ENCODE data around the gene YWHAE.
"Not testable (repeated sequence)": the region's sequence is repeated elsewhere in the genome, so short reads cannot be mapped to it uniquely, and the experiment has no call there.

YWHAE gene

GRCh38 chr17:1373707-1374237, 26.2 kb downstream of the YWHAE start:
- no peak for DNase-seq

GRCh38 chr17:1372618-1373017, 27.4 kb downstream of the YWHAE start:
- no peak for DNase-seq

- DNase-seq: no peak
Measured at GRCh38 chr17:1371893-1372590, 28.0 kb downstream of the YWHAE start.

GRCh38 chr17:1368588-1368987, 31.4 kb downstream of the YWHAE start:
- no peak for DNase-seq

- no peak for DNase-seq
Measured at GRCh38 chr17:1367351-1367745, 32.7 kb downstream of the YWHAE start.

- no peak for DNase-seq
Measured at GRCh38 chr17:1366234-1366633, 33.8 kb downstream of the YWHAE start.

GRCh38 chr17:1365445-1366039, 34.5 kb downstream of the YWHAE start:
- DNase-seq: peak; percentile 66

GRCh38 chr17:1362964-1363363, 37.1 kb downstream of the YWHAE start:
- no peak for DNase-seq

GRCh38 chr17:1362065-1362848, 37.8 kb downstream of the YWHAE start:
- peak; percentile 44 for DNase-seq

GRCh38 chr17:1360975-1361374, 39.0 kb downstream of the YWHAE start:
- peak; percentile 35 for DNase-seq

- DNase-seq: not testable (repeated sequence)
Measured at GRCh38 chr17:1360315-1360714, 39.7 kb downstream of the YWHAE start.

GRCh38 chr17:1354030-1354429, 46.0 kb downstream of the YWHAE start:
- no peak for DNase-seq

- DNase-seq: not testable (repeated sequence)
Measured at GRCh38 chr17:1352530-1352929, 47.5 kb downstream of the YWHAE start.

GRCh38 chr17:1351971-1352370, 48.1 kb downstream of the YWHAE start:
- no peak for DNase-seq

- DNase-seq: no peak
Measured at GRCh38 chr17:1351275-1351674, 48.7 kb downstream of the YWHAE start.

- no peak for DNase-seq
Measured at GRCh38 chr17:1347589-1348323, 52.3 kb downstream of the YWHAE start.

- no peak for DNase-seq
Measured at GRCh38 chr17:1344521-1344920, 55.5 kb downstream of the YWHAE start.

GRCh38 chr17:1343554-1343953, 56.5 kb downstream of the YWHAE start:
- no peak for DNase-seq

- no peak for DNase-seq
Measured at GRCh38 chr17:1340371-1340770, 59.7 kb downstream of the YWHAE start.

GRCh38 chr17:1331708-1332107, 68.3 kb downstream of the YWHAE start:
- DNase-seq: peak; percentile 15

- no peak for DNase-seq
Measured at GRCh38 chr17:1329745-1330343, 70.2 kb downstream of the YWHAE start.

GRCh38 chr17:1328437-1328836, 71.6 kb downstream of the YWHAE start:
- DNase-seq: no peak

- no peak for DNase-seq
Measured at GRCh38 chr17:1325766-1326165, 74.3 kb downstream of the YWHAE start.
